GM19043 (cell line): Measurements from ENCODE around the gene DZANK1.
"Not testable (repeated sequence)": the region's sequence is repeated elsewhere in the genome, so short reads cannot be mapped to it uniquely, and the experiment has no call there.

Source experiments
- ATAC-seq: cut with Tn5 transposase; IDR thresholded peaks from one replicate; pipeline ENCODE4 v1.9.1; 2021; ENCODE audit warnings: low read depth; ENCODE audit not compliant: unreplicated experiment

The DZANK1 gene

DNA sequence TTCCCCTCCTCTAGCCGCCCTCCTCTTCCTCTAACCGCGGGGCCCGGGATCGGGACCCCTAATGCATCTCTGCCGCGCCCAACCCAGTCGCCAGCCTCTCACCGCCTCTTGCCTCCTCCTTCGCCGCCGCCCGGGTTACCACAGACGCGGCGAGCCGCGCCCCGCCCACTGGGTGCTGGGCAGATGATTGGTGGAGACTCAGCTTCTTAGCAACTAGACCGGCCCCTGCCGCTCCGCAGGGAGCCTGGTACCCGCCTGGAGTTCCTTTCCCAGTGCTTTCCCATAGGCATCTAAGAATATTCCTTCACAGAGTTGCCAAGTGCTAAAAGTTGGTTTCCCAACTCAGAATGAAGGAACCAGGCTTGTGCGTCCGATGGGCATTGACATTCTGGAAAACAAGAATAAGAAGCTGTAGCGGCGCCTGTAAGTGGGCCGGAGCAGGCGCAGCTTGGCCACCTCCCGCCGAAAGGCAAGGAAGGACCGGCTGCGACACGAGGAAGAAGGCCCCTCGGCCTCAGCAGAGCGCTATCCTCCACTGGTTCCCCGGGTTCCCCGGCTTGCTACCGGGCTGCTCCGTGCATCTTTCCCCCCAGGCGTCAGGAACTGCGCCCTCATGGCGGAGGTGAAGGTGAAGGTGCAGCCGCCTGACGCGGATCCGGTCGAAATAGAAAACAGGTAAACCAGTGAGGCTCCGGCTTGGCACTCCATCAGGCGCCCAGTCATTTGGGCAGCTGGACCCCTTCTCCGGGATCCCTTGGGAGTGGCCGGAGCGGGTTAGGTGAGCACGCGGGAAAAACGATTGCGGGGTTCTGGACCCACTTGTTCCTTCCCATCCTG is at the start of gene DZANK1, which contains the start of gene POLR3F:
DZANK1 (minus strand) TSS at position 137 of the 837 bp plus-strand sequence. CDS start 1,672 bp downstream, outside the sequence.
POLR3F (plus strand) TSS at position 497 of the 837 bp plus-strand sequence; CDS start at position 614, 117 bp downstream.
- peak; percentile 94 for ATAC-seq

- ATAC-seq = no peak
Observed at GRCh38 chr20:18515973-18516372, 49.1 kb upstream of the DZANK1 start.

DNA sequence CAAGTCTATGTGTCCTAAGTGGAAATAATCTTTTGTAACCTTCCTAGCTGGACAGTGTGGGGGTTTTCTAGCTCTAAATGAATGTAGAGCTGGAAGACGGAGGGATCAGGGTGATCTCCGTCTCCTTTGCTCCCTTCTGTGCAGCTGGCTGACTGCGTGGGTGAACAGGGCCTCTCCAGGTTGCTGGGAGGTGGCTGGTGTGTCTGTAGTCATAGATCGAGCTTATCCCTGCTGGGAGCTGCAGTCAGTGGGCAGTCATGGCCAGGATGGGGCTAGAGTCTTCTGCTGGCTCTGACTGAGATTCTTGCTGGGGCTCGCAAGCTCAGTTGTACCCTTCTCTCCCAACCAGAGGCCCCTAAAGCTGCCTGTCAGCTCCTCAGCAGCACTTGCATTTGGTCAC is 47.3 kb upstream of the DZANK1 start:
- no peak for ATAC-seq

GRCh38 chr20:18513208-18513607 is 46.4 kb upstream of the DZANK1 start:
- no peak for ATAC-seq

GRCh38 chr20:18511571-18511970 is 44.7 kb upstream of the DZANK1 start:
- ATAC-seq = no peak

- peak; percentile 95 for ATAC-seq
Observed at GRCh38 chr20:18507218-18508191, 40.7 kb upstream of the DZANK1 start, which contains the start of gene SEC23B. TSS of gene SEC23B (plus strand) at chr20:18507940. CDS start at chr20:18510836, 2,896 bp downstream.

DNA sequence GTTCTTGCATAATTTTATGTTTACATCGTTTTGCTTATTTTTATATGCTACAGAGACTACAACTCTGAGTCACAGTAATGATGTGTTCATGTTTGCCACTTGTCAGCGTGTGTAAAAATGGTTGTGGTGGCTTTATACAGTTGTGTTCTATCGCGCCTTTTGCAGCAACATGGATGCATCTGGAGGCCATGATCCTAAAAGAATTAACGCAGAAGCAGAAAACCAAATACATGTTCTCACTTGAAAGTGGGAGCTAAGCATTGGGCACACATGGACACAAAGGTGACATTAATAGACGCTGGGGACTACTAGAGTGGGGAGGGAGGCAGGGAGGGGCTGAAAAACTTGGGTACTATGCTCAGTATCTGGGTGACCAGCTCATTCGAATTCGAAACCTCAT is 39.9 kb upstream of the DZANK1 start:
- ATAC-seq = no peak

- no peak for ATAC-seq
Observed at GRCh38 chr20:18504479-18505060, 37.7 kb upstream of the DZANK1 start.

DNA sequence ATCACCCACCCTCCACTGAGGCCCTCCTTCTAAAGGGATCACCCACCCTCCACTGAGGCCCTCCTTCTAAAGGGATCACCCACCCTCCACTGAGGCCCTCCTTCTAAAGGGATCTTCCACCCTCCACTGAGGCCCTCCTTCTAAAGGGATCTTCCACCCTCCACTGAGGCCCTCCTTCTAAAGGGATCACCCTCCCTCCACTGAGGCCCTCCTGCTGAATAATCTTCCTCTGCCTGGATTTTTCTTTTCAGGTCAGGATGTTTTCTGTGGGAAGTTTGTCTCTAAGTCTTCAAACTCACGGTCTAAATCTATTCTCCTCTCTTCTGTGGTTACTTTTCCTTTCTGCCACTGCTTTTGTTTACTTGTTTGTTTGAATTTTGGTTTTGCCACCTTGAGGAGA is 34.8 kb upstream of the DZANK1 start:
- ATAC-seq = not testable (repeated sequence)

GRCh38 chr20:18497603-18498002 is 30.8 kb upstream of the DZANK1 start:
- no peak for ATAC-seq

- ATAC-seq = peak; percentile 99
Observed at GRCh38 chr20:18496740-18497592, 30.1 kb upstream of the DZANK1 start, which contains the start of gene RBBP9. TSS of gene RBBP9 (minus strand) at chr20:18497225. CDS start at chr20:18497167, 58 bp downstream.

GRCh38 chr20:18496042-18496441 is 29.2 kb upstream of the DZANK1 start:
- ATAC-seq = no peak

- ATAC-seq = no peak
Observed at GRCh38 chr20:18488301-18488700, 21.5 kb upstream of the DZANK1 start.

DNA sequence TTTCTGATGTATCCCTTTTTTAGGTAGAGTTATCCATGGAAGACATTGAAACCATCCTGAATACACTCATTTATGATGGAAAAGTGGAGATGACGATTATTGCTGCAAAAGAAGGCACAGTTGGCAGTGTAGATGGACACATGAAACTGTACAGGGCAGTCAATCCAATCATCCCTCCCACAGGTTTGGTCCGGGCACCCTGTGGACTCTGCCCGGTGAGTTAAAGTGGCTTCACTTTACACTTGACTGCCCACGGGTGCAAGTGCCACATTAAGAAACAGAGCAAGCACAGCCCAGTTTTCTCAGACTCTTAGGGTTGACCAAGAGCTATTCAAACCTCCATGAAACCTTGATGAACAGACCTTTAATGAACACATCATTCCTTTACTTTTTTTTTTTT is 14.8 kb upstream of the DZANK1 start:
- ATAC-seq = no peak

DNA sequence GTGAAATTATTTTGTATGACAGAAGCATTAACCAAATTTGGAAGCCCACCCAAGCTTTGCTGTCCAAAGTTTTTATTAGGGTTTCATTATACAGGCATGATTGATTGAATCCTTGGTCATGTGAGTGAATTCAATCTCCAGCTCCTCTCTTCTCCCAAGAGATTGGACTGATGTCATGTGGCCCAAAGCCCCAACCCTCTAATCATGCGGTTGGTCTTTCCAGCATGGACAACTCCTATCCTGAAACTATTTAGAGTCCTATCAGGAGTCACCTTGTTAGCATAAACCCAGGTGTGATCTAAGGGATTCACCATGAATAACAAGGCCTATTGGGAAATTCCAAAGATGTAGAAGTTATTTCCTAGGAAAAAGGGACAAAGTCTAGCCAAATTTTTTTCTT is 11.0 kb upstream of the DZANK1 start:
- no peak for ATAC-seq

DNA sequence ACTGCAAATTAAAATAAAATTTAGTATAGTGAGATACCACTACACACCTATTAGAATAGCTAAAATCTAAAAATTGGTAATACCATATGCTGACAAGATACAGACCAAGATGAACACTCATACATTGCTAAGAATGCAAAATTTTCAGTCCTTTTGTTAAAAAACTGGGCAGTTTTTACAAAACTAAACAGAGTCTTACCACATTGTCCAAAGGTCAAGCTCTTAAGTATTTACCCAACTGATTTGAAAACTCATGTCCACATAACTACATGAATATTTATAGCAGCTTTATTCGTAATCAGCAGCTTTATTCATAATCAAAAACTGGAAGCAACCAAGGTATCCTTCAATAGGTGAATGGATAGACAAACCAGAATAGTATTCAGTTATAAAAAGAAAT is 10.4 kb upstream of the DZANK1 start:
- no peak for ATAC-seq

GRCh38 chr20:18466574-18466893 is 296 bp downstream of the DZANK1 start:
- peak; percentile 10 for ATAC-seq

GRCh38 chr20:18465536-18466200 is 1.2 kb downstream of the DZANK1 start:
- no peak for ATAC-seq

GRCh38 chr20:18456600-18456999 is 10.2 kb downstream of the DZANK1 start:
- ATAC-seq = no peak
